Measurements from ENCODE around the gene MPP3.
A peak's percentile ranks its signal among the peaks of the same experiment; 100 is the strongest.
"Not testable (repeated sequence)": the region's sequence is repeated elsewhere in the genome, so short reads cannot be mapped to it uniquely, and the experiment has no call there.

Gene MPP3

DNA sequence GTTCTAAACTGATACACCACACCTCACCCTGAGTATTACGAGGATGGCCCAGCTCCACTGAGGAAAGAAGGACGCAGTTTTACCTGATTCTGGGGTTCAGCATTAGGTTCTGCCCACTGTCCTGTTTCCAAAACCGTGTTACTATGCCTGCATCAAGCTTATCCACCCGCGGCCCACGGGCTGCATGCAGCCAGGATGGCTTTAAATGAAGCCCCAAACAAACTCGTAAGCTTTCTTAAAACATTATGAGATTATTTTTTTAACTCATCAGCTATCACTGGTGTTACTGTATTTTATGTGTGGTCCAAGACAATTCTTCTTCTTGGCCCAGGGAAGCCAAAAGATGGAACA lies 10.0 kb upstream of the MPP3 start:
- intact Hi-C loops (cut with DNase I), result loop anchor here (10.0 kb wide), 1 partner anchor 148 kb away; no protein-coding TSS in a partner anchor
- no peak for DNase-seq

DNA sequence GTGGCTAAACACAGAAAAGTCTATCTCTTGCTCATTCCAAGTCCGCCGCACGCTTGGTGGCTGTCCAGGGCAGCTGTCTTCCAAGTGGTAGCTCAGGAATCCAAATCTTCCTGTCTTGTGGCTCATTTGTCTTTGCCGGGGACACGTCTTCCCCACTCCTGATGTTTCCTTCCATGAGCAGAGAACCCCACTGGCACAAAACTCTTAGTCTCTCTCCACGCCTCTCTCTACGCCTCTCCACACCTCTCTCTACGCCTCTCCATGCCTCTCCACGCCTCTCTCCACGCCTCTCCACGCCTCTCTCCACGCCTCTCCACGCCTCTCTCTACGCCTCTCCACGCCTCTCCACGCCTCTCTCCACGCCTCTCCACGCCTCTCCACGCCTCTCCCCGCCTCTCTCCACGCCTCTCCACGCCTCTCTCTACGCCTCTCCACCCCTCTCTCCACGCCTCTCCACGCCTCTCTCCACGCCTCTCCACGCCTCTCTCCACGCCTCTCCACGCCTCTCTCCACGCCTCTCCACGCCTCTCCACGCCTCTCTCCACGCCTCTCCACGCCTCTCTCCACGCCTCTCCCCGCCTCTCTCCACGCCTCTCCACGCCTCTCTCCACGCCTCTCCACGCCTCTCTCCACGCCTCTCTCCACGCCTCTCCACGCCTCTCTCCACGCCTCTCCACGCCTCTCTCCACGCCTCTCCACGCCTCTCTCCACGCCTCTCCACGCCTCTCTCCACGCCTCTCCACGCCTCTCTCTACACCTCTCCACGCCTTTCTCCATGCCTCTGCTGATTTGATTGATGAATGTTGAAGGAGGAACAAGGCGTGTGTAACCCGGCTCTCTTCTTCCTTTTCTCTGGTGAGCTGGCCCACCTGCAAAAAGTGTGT lies 9.4 kb upstream of the MPP3 start:
- not testable (repeated sequence) for DNase-seq
- intact Hi-C loops (cut with DNase I), result loop anchor here (10.0 kb wide), 1 partner anchor 148 kb away; no protein-coding TSS in a partner anchor

- intact Hi-C loops (cut with DNase I), result loop anchor here (10.0 kb wide), 1 partner anchor 146 kb away; no protein-coding TSS in a partner anchor
- DNase-seq, result no peak
Measured at GRCh38 chr17:43841282-43841681, 8.3 kb upstream of the MPP3 start.

DNA sequence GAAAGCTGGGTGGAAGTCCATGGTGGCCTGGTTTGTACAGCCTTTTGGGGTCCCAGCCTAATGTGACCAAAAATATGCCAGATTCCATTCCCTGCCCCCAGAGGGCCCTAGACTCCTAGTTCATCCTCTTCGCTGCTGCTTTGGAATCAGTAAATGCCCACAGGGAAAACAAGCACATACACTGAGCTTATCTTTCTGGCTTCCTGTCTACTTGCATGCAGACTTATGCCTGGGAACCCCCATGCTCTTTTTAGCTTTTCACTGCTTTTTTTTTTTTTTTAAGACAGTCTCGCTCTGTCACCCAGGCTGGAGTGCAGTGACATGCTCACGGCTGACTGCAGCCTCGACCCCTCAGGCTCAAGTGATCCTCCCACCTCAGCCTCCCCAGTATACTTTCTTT lies 7.9 kb upstream of the MPP3 start:
- intact Hi-C loops (cut with DNase I), result loop anchor here (10.0 kb wide), 1 partner anchor 146 kb away; no protein-coding TSS in a partner anchor

DNA sequence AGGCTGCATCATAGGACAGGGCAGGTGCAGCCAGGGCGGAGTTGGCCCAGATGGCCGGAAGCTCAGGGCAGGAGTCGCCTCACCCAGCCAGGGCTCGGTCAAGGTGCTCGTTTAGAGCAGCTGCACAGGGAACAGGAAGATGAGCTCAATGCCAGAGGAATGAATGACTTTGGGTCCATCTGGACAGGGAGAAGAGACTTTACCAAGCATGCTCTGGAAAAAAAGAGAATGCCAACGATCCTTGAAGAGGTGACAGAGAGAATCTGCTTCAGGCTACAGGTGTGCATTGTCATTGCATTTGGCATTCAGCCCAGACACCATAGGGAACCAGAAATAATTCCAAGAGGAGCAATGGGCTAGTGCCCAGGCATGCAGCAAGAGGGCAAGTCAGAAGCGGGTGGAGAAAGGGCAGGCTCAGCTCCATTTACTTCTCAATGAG lies 6.7 kb upstream of the MPP3 start:
- intact Hi-C loops (cut with DNase I), result loop anchor here (10.0 kb wide), 1 partner anchor 145 kb away; no protein-coding TSS in a partner anchor
- no peak for DNase-seq

More for the DNA sequence above, 7.9 kb upstream of the MPP3 start:
- no peak for DNase-seq

- DNase-seq, result no peak
- intact Hi-C loops (cut with DNase I), result no loop called here
Measured at GRCh38 chr17:43834106-43834505, 1.2 kb upstream of the MPP3 start.

DNA sequence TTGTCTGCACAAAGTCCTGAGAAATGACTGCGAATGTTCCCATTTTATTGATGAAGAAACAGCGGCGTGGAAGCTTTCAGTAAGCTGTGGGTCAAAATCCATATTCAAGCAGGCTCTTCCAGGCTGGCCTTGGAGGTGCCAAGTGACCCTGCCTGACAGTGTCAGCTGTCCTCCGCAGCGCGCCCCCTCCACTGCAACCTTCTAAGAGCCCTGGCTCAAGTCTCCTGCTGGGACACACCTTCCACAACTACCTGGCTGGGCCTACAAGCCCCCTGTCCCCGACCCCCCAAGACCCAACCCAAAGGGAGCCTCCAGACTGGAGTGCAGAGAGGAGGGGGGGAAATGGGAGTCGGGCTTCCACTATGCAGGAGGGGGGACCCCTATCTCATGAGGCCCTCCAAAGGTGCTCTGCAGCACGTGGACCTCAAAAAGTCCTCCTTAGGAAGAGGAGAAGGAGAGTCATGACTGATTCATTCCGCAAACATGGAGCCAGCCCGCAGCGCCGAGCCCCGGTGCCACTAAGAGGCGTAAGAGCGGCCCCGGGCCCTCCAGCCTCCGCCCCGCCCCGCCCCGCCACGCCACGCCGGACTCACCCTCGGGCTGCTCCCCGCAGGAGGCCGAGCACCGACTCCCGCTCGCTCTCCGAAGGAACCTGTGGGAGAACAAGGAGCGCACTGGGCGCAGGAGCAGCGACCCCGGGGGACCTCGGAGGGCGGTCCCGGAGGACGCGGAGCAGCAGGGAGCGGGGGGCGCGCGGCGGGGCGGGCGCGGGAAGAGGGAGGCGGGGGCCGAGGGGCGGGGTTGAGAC lies 574 bp downstream of the MPP3 start:
- DNase-seq, result peak in 36 of 42 donors; percentile 7 to 70 (median 28)
- intact Hi-C loops (cut with DNase I), result no loop called here

DNA sequence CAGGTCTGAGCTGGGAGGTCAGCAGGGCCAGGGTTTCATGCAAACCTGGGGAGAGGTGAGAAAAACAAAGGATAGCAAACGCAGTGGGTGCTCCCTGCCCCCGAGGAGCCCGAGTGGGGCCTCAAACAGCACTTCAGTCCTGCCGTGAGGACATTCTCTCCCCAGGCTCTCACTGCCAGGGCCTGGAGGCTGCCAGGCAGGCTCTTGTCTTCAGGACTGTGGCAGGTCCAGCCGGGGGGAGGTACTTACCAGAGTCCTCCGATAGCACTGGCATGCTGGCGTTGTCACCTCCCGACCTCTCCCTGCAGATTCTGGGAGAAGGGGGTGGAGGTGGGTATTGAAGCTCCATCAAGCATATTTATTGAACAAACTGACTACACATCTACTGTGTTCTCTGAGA lies 1.3 kb downstream of the MPP3 start:
- no peak for DNase-seq
- intact Hi-C loops (cut with DNase I), result no loop called here

GRCh38 chr17:43830510-43831140 lies 2.3 kb downstream of the MPP3 start:
- intact Hi-C loops (cut with DNase I), result no loop called here
- DNase-seq, result no peak

GRCh38 chr17:43829738-43830137 lies 3.2 kb downstream of the MPP3 start:
- no peak for DNase-seq
- intact Hi-C loops (cut with DNase I), result no loop called here

DNA sequence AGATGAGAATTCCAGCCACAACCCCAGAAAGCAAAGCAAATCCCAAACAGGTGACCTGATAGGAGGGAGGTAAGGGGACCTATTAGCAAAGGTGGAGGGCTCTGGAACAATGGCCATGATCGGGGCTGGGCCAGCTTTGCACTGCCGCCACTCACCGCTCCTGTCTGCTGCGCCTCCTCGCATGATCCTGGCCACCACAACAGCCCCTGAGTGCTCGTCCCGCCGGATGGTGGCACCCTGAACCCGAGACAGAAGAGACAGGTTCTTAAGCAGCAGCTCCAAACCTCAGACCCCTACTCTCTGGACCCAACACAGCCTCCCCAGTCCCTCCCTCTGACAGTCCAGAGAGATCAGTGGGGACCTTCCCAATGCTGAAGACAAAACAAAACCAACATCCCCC lies 5.3 kb downstream of the MPP3 start:
- intact Hi-C loops (cut with DNase I), result no loop called here
- DNase-seq, result peak in 1 of 42 donors; percentile 18

GRCh38 chr17:43826206-43826605 lies 6.7 kb downstream of the MPP3 start:
- DNase-seq, result no peak
- intact Hi-C loops (cut with DNase I), result no loop called here

DNA sequence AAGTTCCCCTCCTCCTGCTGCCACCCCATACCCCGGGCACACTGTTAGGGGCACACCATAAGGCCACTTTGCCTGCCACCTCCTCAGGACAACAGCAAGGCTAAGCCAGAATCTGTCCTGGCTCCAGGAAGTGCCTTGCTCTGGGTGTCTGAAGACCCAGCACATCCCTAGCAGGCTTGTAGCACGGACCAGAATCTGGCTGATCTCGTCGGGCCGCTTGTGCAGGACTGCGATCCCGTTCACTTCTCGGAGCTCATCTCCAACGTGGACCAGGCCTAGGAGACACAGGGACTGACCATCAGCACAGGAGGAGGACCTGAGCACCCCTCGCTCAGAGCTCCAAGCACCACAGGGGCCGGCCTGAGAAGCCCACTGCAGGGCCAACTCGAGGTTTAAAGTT lies 7.4 kb downstream of the MPP3 start:
- intact Hi-C loops (cut with DNase I), result no loop called here
- DNase-seq, result peak in 1 of 42 donors; percentile 23

- DNase-seq, result no peak
- intact Hi-C loops (cut with DNase I), result no loop called here
Measured at GRCh38 chr17:43823350-43824084, 9.4 kb downstream of the MPP3 start.

DNA sequence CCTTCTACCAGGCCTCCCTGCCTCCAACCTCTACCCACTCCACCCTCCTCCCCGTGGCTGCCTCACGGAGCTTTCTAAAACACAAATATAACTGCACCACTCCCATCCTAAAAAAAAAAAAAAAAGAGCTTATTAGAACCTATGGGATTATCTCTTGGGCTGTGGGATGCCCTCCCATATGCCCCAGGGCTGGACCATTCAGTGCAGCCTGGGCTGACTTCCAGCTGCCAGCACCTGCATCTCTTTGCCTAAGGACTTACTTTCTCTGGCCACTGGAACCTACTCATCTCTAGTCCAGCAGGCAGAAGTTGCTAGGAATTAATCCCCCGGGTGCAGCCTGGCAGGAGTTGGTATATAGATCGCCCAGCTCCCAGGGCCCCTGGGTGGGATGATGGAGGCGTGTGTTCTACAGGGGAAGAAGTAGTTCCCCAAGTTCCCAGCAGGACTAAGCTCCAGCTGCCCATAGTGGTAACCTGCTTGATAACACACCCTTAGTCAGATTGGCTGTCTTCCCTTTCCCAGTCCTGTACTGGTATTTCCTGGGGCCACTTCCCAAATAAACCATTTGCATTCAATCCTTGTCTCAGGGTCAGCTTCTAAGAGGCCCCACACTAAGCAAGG lies 10.3 kb downstream of the MPP3 start:
- intact Hi-C loops (cut with DNase I), result no loop called here
- DNase-seq, result peak in 1 of 42 donors; percentile 34

DNA sequence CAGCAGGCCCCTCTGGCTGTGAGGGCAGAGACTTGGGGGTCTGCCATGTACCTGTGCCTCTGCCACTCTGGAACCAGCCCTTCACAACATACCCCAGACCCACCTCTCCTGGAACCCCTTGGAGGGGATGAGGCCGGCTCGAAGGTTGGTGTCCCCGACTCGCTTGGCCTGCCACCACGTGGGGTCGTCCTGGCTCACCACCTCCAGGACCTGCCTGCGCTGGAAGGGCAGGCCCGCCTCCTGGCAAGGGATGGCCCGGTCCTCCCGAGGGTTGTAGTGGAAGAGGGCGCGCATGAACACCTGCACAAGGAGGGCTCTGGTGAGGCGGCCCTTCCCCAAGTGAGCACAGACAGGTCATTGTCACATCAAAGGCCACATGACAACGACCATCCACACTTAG lies 12.2 kb downstream of the MPP3 start:
- DNase-seq, result peak in 1 of 42 donors; percentile 39
- intact Hi-C loops (cut with DNase I), result no loop called here

- intact Hi-C loops (cut with DNase I), result no loop called here
- DNase-seq, result no peak
Measured at GRCh38 chr17:43818966-43819365, 14.0 kb downstream of the MPP3 start.

DNA sequence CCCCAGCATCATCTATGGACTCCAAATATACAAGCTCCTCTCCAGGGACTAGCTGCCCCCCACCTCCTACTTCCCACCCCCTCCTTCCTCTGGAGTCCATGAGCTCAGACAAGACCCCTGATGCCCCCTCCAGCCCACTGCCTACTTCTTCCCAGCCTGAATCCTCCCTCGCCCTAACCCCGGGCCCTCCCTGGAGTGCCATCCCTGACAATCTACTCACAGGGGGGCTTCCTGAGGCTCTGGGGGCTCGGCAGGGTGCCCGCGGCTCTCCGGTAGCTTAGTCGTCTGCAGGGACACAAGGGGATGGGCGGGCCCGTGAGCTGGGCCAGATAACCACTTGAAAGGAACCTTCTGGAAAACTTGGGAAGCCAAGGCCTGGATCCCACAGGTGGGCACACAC lies 15.1 kb downstream of the MPP3 start:
- intact Hi-C loops (cut with DNase I), result no loop called here
- DNase-seq, result peak in 1 of 42 donors; percentile 18
